ENCODE results near the gene TOX2.

The TOX2 gene

GRCh38 chr20:44005661-44006060, 91.0 kb downstream of the TOX2 start:
- no peak for DNase-seq

- DNase-seq = no peak
Measured at GRCh38 chr20:44006126-44006525, 91.5 kb downstream of the TOX2 start.

GRCh38 chr20:44006578-44006977, 91.9 kb downstream of the TOX2 start:
- no peak for DNase-seq

- DNase-seq = no peak
Measured at GRCh38 chr20:44008806-44009678, 94.4 kb downstream of the TOX2 start.

GRCh38 chr20:44009679-44009992, 95.0 kb downstream of the TOX2 start:
- DNase-seq = no peak

GRCh38 chr20:44010162-44010704, 95.6 kb downstream of the TOX2 start:
- peak; percentile 72 for DNase-seq

GRCh38 chr20:44011251-44011940, 96.7 kb downstream of the TOX2 start:
- no peak for DNase-seq

- no peak for DNase-seq
Measured at GRCh38 chr20:44012466-44013226, 98.0 kb downstream of the TOX2 start.

GRCh38 chr20:44014807-44015732, 100.4 kb downstream of the TOX2 start:
- peak; percentile 78 for DNase-seq

GRCh38 chr20:44015733-44016103, 101.1 kb downstream of the TOX2 start:
- DNase-seq = no peak

GRCh38 chr20:44016525-44016924, 101.9 kb downstream of the TOX2 start:
- no peak for DNase-seq

- no peak for DNase-seq
Measured at GRCh38 chr20:44017211-44017610, 102.6 kb downstream of the TOX2 start.

- DNase-seq = no peak
Measured at GRCh38 chr20:44017905-44018258, 103.2 kb downstream of the TOX2 start.

GRCh38 chr20:44018259-44018941, 103.7 kb downstream of the TOX2 start:
- DNase-seq = peak; percentile 90

- DNase-seq = no peak
Measured at GRCh38 chr20:44018942-44019637, 104.4 kb downstream of the TOX2 start.

- no peak for DNase-seq
Measured at GRCh38 chr20:44019638-44020335, 105.1 kb downstream of the TOX2 start.

- DNase-seq = peak; percentile 15
Measured at GRCh38 chr20:44020406-44021148, 105.9 kb downstream of the TOX2 start.

GRCh38 chr20:44021186-44021585, 106.5 kb downstream of the TOX2 start:
- no peak for DNase-seq

- DNase-seq = no peak
Measured at GRCh38 chr20:44021900-44022299, 107.2 kb downstream of the TOX2 start.

- no peak for DNase-seq
Measured at GRCh38 chr20:44022464-44022863, 107.8 kb downstream of the TOX2 start.
